D721Med (cell line): Measurements from ENCODE around the gene PSAT1.

Experiments used
- DNase-seq: peaks from one replicate; pipeline ENCODE4 v3.0.0; 2011; ENCODE audit warnings: low spot score; ENCODE audit not compliant: insufficient read length
- FAIRE-seq: peaks from 2 replicates; lab custom pipeline; 2011; peaks lifted over from hg19 to GRCh38; lab: Jason Lieb, UNC
- CTCF ChIP-seq: IDR thresholded peaks from 2 replicates; pipeline ENCODE4 v1.5.1; 2012; ENCODE audit warnings: mild to moderate bottlenecking, control low read depth; ENCODE audit not compliant: insufficient read depth; ENCODE audit errors: missing control alignments

PSAT1 gene

DNA sequence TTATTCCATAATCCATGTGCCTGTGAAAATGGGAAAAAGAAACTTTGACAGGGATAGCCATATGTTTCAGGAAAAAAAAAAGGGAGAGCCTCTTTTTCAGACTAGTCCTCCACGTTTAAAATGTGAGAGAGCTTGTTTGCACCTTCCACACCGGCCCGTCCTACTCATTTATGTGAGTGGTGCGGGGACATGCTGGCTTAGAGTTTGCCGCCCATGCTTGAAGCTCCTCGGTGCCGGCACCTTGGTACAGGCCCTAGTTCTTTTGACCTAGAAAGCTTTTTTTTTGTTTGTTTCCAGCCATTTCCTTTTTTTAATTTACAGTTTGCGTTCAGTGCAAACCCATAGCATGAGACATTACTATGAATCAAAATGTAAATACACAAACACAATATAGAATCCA, 27.8 kb downstream of the PSAT1 start:
- FAIRE-seq, result no peak
- no peak for DNase-seq
- TF ChIP-seq CTCF, result no peak

- DNase-seq, result no peak
- TF ChIP-seq CTCF, result no peak
- FAIRE-seq, result no peak
Measured at GRCh38 chr9:78325343-78325742, 28.4 kb downstream of the PSAT1 start.

- TF ChIP-seq CTCF, result no peak
- DNase-seq (no peak), FAIRE-seq (no peak)
Measured at GRCh38 chr9:78325846-78326360, 29.0 kb downstream of the PSAT1 start.

DNA sequence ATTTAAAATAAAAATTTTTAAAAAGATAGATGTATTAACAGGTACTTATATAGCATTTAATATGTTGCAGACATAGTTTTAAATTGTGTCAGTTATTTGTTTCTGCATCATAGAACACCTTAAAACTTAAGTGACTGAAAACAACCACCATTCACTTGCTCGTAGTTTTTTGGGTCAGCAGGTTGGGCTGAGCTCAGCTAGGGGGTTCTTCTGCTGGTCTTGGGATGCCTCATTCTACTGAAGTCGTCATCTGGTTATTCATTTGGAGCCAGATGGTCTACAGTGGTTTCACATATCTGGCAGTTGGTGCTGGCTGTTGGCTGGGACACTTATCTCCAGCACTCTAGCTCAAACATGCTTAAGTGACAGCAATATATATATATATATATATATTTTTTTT, 29.6 kb downstream of the PSAT1 start:
- FAIRE-seq, result no peak
- TF ChIP-seq CTCF, result no peak
- no peak for DNase-seq

GRCh38 chr9:78332381-78332780, 35.5 kb downstream of the PSAT1 start:
- FAIRE-seq, result no peak
- no peak for TF ChIP-seq CTCF
- DNase-seq, result no peak

DNA sequence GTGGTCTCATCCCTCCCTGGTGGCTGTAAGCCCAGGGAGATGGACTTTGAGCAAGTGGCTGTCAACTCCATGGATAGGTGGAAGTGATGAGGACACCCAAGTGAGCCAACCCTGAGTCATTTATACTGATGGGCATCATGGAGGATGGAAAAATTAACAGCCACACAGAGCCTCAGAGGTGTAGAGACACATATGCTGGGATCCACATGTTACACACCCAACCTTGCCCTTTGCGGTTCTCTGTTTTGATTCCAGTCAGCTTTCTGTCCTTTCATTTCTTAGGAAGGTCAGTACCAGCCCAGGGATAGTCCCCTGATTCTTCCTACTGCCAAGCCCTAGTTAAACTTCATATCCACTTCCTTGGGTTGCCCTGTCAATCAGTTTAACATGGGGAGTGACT, 51.9 kb downstream of the PSAT1 start:
- no peak for TF ChIP-seq CTCF
- DNase-seq, result no peak
- no peak for FAIRE-seq

GRCh38 chr9:78351816-78352215, 54.9 kb downstream of the PSAT1 start:
- DNase-seq (no peak), FAIRE-seq (no peak)
- TF ChIP-seq CTCF, result no peak
